NCI-H146 (cell line): Measurements from ENCODE around the gene SALL3.

Source experiments
- DNase-seq: peaks from one replicate; lab custom pipeline; 2025; lab: John Stamatoyannopoulos, UW

Gene SALL3

DNA sequence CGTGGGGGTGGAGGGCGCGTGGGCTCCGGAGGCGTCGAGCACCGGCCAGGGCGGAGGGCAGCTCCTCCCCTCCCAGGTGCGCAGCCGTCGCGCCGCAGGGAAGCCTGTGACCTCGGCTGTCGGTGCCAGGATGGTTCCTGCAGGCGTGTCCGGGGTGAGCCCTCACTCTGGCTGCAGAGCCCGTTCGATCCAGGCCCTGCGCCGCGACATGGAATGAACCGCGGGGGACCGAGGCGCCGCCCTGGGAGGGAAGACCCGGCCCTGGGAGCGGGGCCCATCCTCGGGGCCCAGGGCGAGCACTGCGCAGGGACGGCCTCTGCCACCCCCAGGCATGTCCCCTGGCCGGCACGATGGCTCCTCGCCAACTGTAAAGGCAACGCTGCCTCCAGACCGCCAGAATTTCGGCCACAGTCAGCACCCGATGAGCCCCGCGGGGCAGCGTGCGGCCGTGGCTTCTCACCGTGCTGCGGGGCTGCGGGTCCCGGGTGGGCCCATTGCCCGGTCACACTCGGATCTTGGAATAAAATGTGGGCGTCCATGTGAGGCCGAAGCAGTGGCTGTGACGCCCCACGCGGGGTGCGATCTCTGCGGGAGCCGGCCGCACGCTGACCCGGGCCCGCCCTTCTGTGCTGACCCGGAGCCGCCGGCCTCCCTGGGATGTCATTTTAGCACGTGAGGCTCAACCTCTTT, 26.6 kb downstream of the SALL3 start:
- DNase-seq, result no peak

DNA sequence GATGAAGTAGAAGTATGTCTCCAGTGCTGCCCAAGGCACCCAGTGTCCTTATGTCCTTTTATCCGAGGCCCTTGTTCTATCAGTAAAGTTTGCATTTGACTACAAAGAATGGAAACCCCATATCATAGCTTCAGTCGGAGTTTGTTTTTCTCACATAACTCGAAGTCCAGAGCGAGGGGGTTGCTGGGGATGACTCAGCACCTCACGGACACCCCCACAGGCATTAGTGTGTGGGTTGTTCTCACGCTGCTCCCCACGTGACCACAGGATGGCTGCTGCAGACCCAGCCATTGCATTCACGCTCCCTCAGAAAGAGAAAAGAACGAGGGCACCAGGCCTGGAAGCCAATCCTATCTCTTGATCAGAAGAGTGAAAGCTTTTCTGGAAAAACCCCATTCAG, 27.8 kb downstream of the SALL3 start:
- no peak for DNase-seq

GRCh38 chr18:79008356-79008940, 28.8 kb downstream of the SALL3 start:
- DNase-seq, result no peak

GRCh38 chr18:79010802-79011201, 31.2 kb downstream of the SALL3 start:
- peak; percentile 55 for DNase-seq

GRCh38 chr18:79011300-79011870, 31.8 kb downstream of the SALL3 start:
- DNase-seq, result peak; percentile 66

DNA sequence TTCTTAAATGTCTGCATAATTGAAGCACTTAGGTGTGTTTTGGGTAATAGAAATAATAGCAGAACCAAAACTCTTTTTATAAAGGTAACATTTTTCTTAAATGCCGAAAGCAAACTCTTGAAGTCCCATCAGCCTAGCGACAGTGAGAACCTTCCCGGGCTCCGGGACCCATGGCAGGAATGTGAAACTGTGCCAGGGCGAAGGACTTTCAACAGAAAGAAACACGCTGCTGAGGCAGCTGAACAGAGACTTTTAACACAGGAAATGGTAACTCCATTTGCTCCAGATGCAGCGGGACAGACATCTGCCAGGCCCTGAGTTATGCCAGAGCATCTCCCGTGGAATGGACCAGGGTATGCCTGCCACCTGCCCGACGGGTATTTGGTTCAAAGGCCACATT, 34.3 kb downstream of the SALL3 start:
- no peak for DNase-seq

GRCh38 chr18:79018911-79019310, 39.3 kb downstream of the SALL3 start:
- DNase-seq, result no peak

- no peak for DNase-seq
Observed at GRCh38 chr18:79019881-79020280, 40.3 kb downstream of the SALL3 start.

GRCh38 chr18:79022603-79023002, 43.0 kb downstream of the SALL3 start:
- DNase-seq, result no peak

GRCh38 chr18:79026491-79026890, 46.9 kb downstream of the SALL3 start:
- no peak for DNase-seq

DNA sequence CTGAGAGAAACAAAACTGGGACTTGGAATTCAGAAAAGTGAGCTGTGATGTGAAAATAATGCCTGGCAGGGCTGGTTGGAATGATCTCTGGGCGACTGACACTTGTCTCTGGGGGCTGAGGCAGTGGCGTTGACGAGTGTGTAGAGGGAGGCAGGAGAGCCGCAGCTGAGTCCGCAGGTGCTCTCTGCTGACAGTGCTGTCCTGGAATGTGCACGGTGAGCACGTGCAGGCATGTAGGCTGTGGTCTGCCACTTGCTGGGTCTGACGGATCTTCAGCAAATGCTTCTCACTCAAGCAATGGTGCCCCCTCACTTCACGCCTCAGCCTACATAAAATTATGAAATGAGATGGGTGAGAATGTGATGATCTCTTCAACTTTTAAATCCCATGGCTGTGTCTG, 51.1 kb downstream of the SALL3 start:
- DNase-seq, result no peak

GRCh38 chr18:79042276-79042675, 62.7 kb downstream of the SALL3 start:
- DNase-seq, result no peak

DNA sequence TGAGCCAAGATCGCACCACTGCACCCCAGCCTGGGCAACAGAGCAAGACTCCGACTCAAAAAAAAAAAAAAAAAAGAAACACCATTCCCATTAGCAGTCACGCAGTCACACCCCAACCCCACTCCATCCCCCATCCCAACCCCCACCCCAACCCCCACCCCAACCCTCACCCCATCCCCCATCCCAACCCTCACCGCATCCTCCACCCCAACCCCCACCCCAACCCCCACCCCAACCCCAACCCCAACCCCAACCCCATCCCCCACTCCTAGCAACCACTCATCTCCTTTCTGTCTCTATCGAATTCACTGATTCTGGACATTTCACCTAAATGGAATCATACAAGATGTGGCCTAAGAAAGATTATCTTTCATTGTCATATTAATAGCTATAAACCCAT, 63.7 kb downstream of the SALL3 start:
- DNase-seq, result no peak

GRCh38 chr18:79046522-79046921, 66.9 kb downstream of the SALL3 start:
- DNase-seq, result no peak

DNA sequence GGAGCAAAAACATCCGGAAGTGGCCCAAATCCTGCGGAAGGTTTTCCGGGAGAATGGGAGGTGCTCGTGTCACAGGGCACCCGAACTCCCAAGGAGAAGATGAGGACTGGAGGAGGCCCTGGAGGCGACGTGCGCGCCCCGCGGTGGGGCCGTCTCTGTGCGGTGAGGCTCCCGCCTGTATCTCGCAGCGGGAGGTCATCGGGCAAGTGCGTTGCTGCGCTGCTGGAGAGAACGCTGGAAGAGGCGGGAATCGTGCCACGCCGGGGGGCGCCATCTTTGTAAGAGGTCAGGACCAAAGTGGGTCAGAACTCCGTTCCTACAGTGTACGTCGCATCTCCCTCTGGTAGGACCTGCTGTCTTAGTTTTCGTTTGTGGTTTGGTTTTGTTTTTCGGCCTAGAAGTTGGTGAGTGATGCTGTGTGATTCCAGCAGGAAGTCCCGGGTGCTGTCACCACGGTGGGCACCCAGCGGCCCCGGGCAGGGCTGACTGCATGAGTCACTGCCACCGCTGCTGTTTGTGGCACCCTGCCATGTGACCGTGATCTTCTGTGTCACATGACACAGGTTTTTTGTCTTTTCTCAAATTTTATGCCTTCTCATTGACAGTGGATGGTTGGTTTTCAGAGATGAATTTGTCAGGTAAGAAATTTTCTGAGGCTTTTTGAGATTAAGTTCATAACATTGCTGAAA, 68.1 kb downstream of the SALL3 start:
- no peak for DNase-seq

GRCh38 chr18:79048245-79048632, 68.6 kb downstream of the SALL3 start:
- no peak for DNase-seq

DNA sequence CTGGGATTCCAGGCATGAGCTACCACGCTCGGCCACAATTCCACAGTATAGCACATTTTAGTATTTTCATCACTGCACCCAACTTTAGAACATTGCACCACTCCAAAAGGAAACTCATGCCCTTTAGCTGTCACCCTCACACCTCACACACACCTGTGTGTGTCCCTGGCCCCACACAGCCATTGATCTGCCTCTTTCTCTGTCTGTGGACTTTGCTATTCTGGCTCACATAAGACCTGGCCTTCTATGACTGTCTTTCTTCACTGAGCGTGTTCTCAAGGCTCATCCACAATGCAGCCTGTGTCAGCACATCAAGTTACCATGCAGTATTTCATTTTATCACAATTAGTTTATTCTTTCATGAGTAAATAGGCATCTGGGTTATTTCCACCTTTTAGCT, 69.9 kb downstream of the SALL3 start:
- DNase-seq, result no peak
